ENCODE data around the gene TIMP2.

DNA sequence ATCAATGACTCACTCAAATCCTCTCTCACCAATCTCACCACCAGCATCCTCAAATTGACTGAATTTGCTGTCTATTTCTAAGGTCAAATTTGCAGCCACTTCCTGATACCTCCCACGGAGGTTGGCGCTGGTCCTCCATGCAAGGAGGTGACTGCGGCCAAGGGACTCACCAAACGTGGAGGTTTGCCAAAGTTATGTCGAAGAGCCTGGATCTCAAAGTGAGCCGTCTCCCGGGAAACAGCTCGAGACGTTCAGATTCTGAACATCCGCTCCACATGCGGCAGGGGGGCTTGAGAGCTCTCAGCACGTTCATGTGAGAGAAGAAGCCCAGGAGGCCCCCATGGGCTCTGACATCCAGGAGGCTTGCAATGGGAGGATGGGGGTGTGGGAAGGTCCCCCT is 31.9 kb upstream of the TIMP2 start:
- TF ChIP-seq, protein P1, sequence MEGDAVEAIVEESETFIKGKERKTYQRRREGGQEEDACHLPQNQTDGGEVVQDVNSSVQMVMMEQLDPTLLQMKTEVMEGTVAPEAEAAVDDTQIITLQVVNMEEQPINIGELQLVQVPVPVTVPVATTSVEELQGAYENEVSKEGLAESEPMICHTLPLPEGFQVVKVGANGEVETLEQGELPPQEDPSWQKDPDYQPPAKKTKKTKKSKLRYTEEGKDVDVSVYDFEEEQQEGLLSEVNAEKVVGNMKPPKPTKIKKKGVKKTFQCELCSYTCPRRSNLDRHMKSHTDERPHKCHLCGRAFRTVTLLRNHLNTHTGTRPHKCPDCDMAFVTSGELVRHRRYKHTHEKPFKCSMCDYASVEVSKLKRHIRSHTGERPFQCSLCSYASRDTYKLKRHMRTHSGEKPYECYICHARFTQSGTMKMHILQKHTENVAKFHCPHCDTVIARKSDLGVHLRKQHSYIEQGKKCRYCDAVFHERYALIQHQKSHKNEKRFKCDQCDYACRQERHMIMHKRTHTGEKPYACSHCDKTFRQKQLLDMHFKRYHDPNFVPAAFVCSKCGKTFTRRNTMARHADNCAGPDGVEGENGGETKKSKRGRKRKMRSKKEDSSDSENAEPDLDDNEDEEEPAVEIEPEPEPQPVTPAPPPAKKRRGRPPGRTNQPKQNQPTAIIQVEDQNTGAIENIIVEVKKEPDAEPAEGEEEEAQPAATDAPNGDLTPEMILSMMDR (IDR thresholded peaks at IDR 0.05; ENCODE audit: low read depth, low read length, poor library complexity, severe bottlenecking): no peak
- TF ChIP-seq EZH2phosphoT487 (IDR thresholded peaks at IDR 0.05; ENCODE audit: borderline replicate concordance, low read length): no peak

All from DOHH2 (cell line).